ENCODE data around the gene TSPO2.

TSPO2 gene

DNA sequence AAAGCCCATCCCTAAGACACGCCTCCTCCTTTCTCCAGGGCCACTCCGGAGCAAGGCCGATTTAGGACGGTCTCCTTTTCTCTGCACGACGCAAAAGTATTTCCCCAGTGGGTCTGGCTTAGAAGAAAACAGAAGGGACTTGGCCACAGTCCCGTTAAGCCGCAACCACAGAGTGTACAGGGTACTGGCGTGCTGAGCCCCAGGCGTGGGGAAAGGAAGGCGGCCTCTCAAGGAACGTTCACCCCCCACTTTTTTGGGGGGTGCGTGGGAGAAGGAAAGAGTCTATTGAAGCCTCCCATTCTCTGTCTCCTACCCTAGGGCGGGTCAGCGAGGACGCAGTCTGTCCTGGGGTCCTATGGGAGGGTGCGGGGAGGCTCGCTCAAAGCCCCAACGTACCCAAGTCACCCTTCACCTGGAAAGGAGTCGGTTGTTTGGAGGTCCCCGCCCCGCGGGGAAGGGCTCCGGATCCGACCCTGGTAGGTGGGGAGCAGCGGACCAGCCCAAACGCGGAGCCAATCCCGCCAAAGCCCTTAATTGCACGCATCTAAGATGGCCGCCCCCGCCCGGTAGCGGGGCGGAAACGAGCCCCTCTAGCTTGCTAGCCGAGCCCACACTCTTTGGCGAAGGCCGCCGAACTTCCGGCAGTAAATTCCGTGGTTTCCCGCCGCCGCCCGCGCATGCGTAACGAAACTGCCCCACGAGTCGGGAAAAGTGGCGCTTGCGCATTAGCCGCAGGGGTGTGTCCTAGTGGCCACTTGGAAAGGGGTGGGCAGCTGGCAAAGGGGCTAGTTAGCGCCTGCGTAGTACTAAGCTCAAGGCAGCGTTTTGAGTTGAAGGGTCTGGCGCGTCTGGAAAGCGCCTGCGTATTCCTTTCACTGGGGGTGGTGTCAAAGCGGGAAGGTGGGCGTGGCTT, 29.9 kb downstream of the TSPO2 start, which contains the start of gene OARD1:
TSS of gene OARD1 (minus strand) at position 434 of the 913 bp plus-strand sequence. CDS start 722 bp downstream, outside the sequence.
- TF ChIP-seq, protein P1, sequence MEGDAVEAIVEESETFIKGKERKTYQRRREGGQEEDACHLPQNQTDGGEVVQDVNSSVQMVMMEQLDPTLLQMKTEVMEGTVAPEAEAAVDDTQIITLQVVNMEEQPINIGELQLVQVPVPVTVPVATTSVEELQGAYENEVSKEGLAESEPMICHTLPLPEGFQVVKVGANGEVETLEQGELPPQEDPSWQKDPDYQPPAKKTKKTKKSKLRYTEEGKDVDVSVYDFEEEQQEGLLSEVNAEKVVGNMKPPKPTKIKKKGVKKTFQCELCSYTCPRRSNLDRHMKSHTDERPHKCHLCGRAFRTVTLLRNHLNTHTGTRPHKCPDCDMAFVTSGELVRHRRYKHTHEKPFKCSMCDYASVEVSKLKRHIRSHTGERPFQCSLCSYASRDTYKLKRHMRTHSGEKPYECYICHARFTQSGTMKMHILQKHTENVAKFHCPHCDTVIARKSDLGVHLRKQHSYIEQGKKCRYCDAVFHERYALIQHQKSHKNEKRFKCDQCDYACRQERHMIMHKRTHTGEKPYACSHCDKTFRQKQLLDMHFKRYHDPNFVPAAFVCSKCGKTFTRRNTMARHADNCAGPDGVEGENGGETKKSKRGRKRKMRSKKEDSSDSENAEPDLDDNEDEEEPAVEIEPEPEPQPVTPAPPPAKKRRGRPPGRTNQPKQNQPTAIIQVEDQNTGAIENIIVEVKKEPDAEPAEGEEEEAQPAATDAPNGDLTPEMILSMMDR (IDR thresholded peaks at IDR 0.05; ENCODE audit: borderline replicate concordance, extremely low read depth, low read length, poor library complexity, severe bottlenecking) = peak; percentile 49
- no peak for TF ChIP-seq EZH2 (IDR thresholded peaks at IDR 0.05; ENCODE audit: borderline replicate concordance, low read depth, low read length, severe bottlenecking)
- ATAC-seq (ENCODE audit: insufficient read depth, low read depth) (peak; percentile 80), DNase-seq (peak; percentile 100)
- Histone ChIP-seq H2AFZ (ENCODE audit: low read depth, low read length) (peak within 1 kb of the TSS; percentile 78), H4K20me1 (ENCODE audit: insufficient read depth, low read length) (peaks cover 31% of the 10 kb centered on the region), H3K36me3 (ENCODE audit: insufficient read depth, low read length) (peaks cover 60% of the 10 kb centered on the region), H3K27ac (ENCODE audit: low read length) (peak within 1 kb of the TSS; percentile 89), H3K4me2 (ENCODE audit: insufficient read depth, low read length) (peak within 1 kb of the TSS; percentile 90), H3K4me1 (ENCODE audit: insufficient read depth, low read length) (peaks cover 48% of the 10 kb centered on the region), H3K4me3 (ENCODE audit: low read depth in 1 of 2, low read length in 2 of 2) (peak within 1 kb of the TSS; percentile 69 to 91), H3K9me3 (ENCODE audit: insufficient read depth, low read length, severe bottlenecking) (no peaks in the 10 kb centered on the region), H3K27me3 (ENCODE audit: insufficient read depth, low read length, poor library complexity) (no peaks in the 10 kb centered on the region), H3K79me2 (ENCODE audit: insufficient read depth, low read length) (peaks cover 55% of the 10 kb centered on the region), H3K9ac (ENCODE audit: low read depth, low read length) (peak within 1 kb of the TSS; percentile 100)

DNA sequence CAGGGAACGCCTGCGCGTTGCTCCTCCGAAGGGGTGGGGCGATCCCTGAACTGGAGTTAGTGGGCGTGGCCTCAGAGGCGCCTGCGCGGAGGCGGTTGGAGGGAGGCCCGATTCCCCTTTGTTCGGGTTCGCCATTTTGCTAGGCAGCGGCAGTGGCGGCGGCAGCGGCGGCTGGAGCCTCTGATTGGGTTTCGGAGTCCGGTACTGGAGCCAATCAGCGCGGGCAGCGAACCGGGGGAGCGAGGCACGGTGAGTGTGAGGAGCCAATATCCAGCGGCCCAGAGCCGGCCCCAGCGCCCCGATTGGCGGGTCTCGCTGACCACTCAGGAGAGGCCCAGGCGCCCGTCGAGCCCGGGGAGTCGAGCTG, 30.6 kb downstream of the TSPO2 start, which contains the start of gene NFYA:
TSS of gene NFYA (plus strand) at position 139 of the 367 bp plus-strand sequence. CDS start 6,116 bp downstream, outside the sequence.
- Histone ChIP-seq H3K4me1 (ENCODE audit: insufficient read depth, low read length) (peaks cover 49% of the 10 kb centered on the region), H3K4me2 (ENCODE audit: insufficient read depth, low read length) (peak within 1 kb of the TSS; percentile 90), H3K4me3 (ENCODE audit: low read depth in 1 of 2, low read length in 2 of 2) (peak within 1 kb of the TSS; percentile 69 to 91), H3K27me3 (ENCODE audit: insufficient read depth, low read length, poor library complexity) (no peaks in the 10 kb centered on the region), H2AFZ (ENCODE audit: low read depth, low read length) (peak within 1 kb of the TSS; percentile 78), H3K9ac (ENCODE audit: low read depth, low read length) (peak within 1 kb of the TSS; percentile 100), H3K27ac (ENCODE audit: low read length) (peak within 1 kb of the TSS; percentile 89), H3K79me2 (ENCODE audit: insufficient read depth, low read length) (peaks cover 61% of the 10 kb centered on the region), H3K36me3 (ENCODE audit: insufficient read depth, low read length) (peaks cover 59% of the 10 kb centered on the region), H3K9me3 (ENCODE audit: insufficient read depth, low read length, severe bottlenecking) (no peaks in the 10 kb centered on the region), H4K20me1 (ENCODE audit: insufficient read depth, low read length) (peaks cover 32% of the 10 kb centered on the region)
- DNase-seq = peak; percentile 100
- ATAC-seq (ENCODE audit: insufficient read depth, low read depth) = peak; percentile 74
- no peak for TF ChIP-seq EZH2 (IDR thresholded peaks at IDR 0.05; ENCODE audit: borderline replicate concordance, low read depth, low read length, severe bottlenecking)
- TF ChIP-seq, protein P1 (IDR thresholded peaks at IDR 0.05; ENCODE audit: borderline replicate concordance, extremely low read depth, low read length, poor library complexity, severe bottlenecking) = no peak

DNA sequence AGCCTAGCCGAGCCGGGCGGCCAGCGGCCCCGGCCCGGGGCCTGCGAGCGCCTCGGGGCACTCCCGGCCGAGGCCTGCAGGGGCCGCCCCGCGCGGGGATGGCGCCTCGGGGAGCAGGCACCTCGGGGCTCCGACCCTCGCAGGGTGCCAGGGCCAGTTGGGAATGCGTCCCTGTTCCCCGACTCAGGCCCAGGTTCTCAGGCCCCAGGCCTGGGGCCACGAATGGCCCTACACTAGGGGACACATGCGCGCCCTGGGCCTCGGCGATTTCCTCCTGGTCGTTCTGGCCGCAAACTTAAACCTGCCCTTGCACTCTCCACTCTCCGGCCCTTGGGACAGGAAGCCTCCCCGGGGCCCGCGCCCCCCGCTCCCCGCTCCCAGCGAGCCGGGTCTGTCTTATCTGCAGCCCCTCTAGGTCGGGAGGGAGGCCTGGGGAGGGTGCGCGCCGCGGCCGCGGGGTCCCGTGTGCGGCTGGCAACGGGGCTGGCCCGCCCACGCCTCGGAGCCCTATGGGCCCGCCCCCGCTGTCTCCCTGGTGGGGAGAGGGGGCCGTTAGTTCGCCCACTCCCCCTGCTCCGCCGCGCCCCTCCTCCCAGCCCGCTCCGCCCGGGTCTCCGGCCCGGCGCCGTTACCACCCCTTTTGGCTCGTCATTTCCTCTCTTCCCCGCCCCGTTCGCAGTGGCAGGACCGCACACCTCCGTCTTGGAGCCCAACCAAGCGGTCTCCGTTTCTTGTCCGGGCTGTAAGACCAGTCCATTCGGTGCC, 31.1 kb downstream of the TSPO2 start:
- TF ChIP-seq, protein P1 (IDR thresholded peaks at IDR 0.05; ENCODE audit: borderline replicate concordance, extremely low read depth, low read length, poor library complexity, severe bottlenecking) = peak; percentile 40
- no peak for TF ChIP-seq EZH2 (IDR thresholded peaks at IDR 0.05; ENCODE audit: borderline replicate concordance, low read depth, low read length, severe bottlenecking)
- peak; percentile 46 for ATAC-seq (ENCODE audit: insufficient read depth, low read depth)
- no peaks in the 10 kb centered on the region for H3K9me3 ChIP-seq (ENCODE audit: insufficient read depth, low read length, severe bottlenecking)
- H4K20me1 ChIP-seq (ENCODE audit: insufficient read depth, low read length) = peaks cover 36% of the 10 kb centered on the region
- peaks cover 59% of the 10 kb centered on the region for H3K36me3 ChIP-seq (ENCODE audit: insufficient read depth, low read length)
- peak overlapping the region; percentile 66 for H2AFZ ChIP-seq (ENCODE audit: low read depth, low read length)
- peaks cover 49% of the 10 kb centered on the region for H3K4me1 ChIP-seq (ENCODE audit: insufficient read depth, low read length)
- peak overlapping the region; percentile 100 for H3K9ac ChIP-seq (ENCODE audit: low read depth, low read length)
- H3K27ac ChIP-seq (ENCODE audit: low read length) = peak overlapping the region; percentile 89
- peaks cover 67% of the 10 kb centered on the region for H3K79me2 ChIP-seq (ENCODE audit: insufficient read depth, low read length)
- H3K27me3 ChIP-seq (ENCODE audit: insufficient read depth, low read length, poor library complexity) = no peaks in the 10 kb centered on the region
- peak; percentile 93 for DNase-seq
- H3K4me3 ChIP-seq (ENCODE audit: low read depth in 1 of 2, low read length in 2 of 2) = peak overlapping the region; percentile 69 to 91
- peak overlapping the region; percentile 90 for H3K4me2 ChIP-seq (ENCODE audit: insufficient read depth, low read length)
